OCI-LY7 (cell line): Measurements from ENCODE around the gene BRI3. TPM values are rescaled to one million over a fixed set of nuclear protein-coding genes. Genes with fewer than 3 reads are reported as not detected.

Source experiments
- BruUV-seq: library from RNA; stranded (reverse); fragments of 400-500 nt; replicated peaks from 2 replicates; lab custom pipeline; 2021; lab: Mats Ljungman, UMichigan
- CTCF ChIA-PET: fragments of 300-600 bp; sonication (Branson Sonifier 250); formaldehyde crosslinking; loops from one replicate; lab custom pipeline; 2022; ENCODE audit warnings: antibody characterized with exemption; ENCODE audit not compliant: unreplicated experiment; lab: Charles Lee
- POLR2A ChIA-PET: fragments of 300-600 bp; sonication (Branson Sonifier 250); formaldehyde crosslinking; loops from one replicate; lab custom pipeline; 2022; ENCODE audit warnings: antibody characterized with exemption; lab: Charles Lee
- DNase-seq: peaks from one replicate; pipeline ENCODE4 v3.0.0-alpha.2; 2015; ENCODE audit warnings: low spot score
- H2AFZ ChIP-seq: fragments of 200-600 bp; sonication (generic), shearing (Covaris generic); 2 replicates; pipeline ENCODE4 v1.6.1; 2014; ENCODE audit warnings: mild to moderate bottlenecking, antibody characterized with exemption, low read length, moderate library complexity
- H3K27ac ChIP-seq: fragments of 200-600 bp; sonication (generic); 2 replicates; pipeline ENCODE4 v1.5.1; 2014; ENCODE audit warnings: mixed run types, low read depth, mild to moderate bottlenecking, moderate library complexity, low read length, inconsistent platforms; ENCODE audit not compliant: poor library complexity, severe bottlenecking
- H3K36me3 ChIP-seq: fragments of 200-600 bp; sonication (generic); 2 replicates; pipeline ENCODE4 v1.6.1; 2014; ENCODE audit warnings: mild to moderate bottlenecking, antibody characterized with exemption, low read length, moderate library complexity, mixed read lengths; ENCODE audit not compliant: insufficient read depth
- H3K4me1 ChIP-seq: fragments of 200-600 bp; sonication (generic); 2 replicates; pipeline ENCODE4 v1.5.1; 2014; ENCODE audit warnings: mild to moderate bottlenecking, low read length; ENCODE audit not compliant: insufficient read depth, poor library complexity, severe bottlenecking
- H3K4me2 ChIP-seq: fragments of 200-600 bp; sonication (generic); 2 replicates; pipeline ENCODE4 v1.6.1; 2014; ENCODE audit warnings: mild to moderate bottlenecking, low read length
- H3K4me3 ChIP-seq: fragments of 200-600 bp; sonication (generic); 2 replicates; pipeline ENCODE4 v1.5.1; 2014; ENCODE audit warnings: mild to moderate bottlenecking, low read depth, low read length; ENCODE audit not compliant: poor library complexity, severe bottlenecking
- H3K79me2 ChIP-seq: fragments of 200-600 bp; sonication (generic); 2 replicates; pipeline ENCODE4 v1.6.1; 2016; ENCODE audit warnings: low read depth, mild to moderate bottlenecking, low read length, moderate library complexity, mixed read lengths; ENCODE audit not compliant: insufficient read depth
- H3K9me2 ChIP-seq: fragments of 200-600 bp; sonication (generic); 2 replicates; pipeline ENCODE4 v1.6.1; 2016; ENCODE audit warnings: mild to moderate bottlenecking, low read length, mixed read lengths; ENCODE audit not compliant: insufficient read depth
- H3K9me3 ChIP-seq: fragments of 200-600 bp; sonication (generic); 2 replicates; pipeline ENCODE4 v1.6.1; 2014; ENCODE audit warnings: mild to moderate bottlenecking, mixed run types, low read length, mixed read lengths
- H4K20me1 ChIP-seq: fragments of 200-600 bp; sonication (generic); 2 replicates; pipeline ENCODE4 v1.6.1; 2014; ENCODE audit warnings: mild to moderate bottlenecking, antibody characterized with exemption, low read length, moderate library complexity, mixed read lengths; ENCODE audit not compliant: insufficient read depth
- EZH2phosphoT487 ChIP-seq: fragments of 200-600 bp; sonication (generic); IDR thresholded peaks from 2 replicates; pipeline ENCODE4 v1.6.1; 2018; ENCODE audit warnings: low read depth, borderline replicate concordance, mild to moderate bottlenecking, mixed run types, antibody characterized with exemption, low read length, moderate library complexity, mixed read lengths
- intact Hi-C: fragments of 100-400 bp; cut with micrococcal nuclease; formaldehyde crosslinking; loops from one replicate; pipeline ENCODE4 v1.10.0; 2022; ENCODE audit not compliant: unreplicated experiment
- total RNA-seq, 2 experiments: library from RNA; depleted of rRNA in 1 of 2; stranded (reverse); fragments of >200 nt in 1 of 2; shearing (Covaris generic) in 1 of 2; gene quantifications; 2 replicates each; pipeline ENCODE4 v1.2.3, GENCODE V29; 2014 to 2022
- TF ChIP-seq, protein P1 (sequence below): fragments of 200-600 bp; sonication (generic); conservative IDR thresholded peaks from 2 replicates; pipeline ENCODE4 v1.5.1; 2014; ENCODE audit warnings: mild to moderate bottlenecking, antibody characterized with exemption, low read length, moderate library complexity, mixed read lengths

BRI3 gene
- total RNA-seq, 2 experiments from 2014 or later: 18.0 to 49.8 TPM

DNA sequence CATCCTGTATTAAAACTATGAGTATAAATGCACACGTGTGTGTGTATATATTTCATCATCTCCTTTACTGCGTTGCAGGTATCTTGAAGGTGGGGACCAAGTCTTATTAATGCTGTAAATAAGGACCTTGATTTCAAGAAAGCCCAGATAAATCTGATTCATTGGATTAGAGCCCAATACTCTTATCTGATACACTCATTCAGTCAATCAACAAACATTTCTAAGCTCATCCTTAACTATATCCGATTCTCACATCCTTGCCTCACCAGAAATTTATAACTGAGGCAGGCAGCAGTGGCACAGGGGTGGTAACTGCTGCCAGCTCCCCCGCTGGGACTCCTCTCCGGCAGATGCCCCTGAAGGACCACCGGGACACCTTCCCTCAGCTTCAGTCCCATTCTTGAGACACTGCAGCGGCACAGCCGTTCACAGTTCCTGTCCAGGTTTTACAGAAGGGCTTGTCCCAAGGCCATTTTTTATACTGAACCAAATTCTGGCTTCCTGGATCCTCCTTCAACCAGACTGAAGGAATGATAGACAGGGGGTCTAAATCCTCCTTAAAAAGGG lies 54.0 kb downstream of the BRI3 start:
- ChIA-PET CTCF (no interaction called here), POLR2A (no interaction called here)
- no peak for DNase-seq
- Histone ChIP-seq H4K20me1 (no peaks in the 10 kb centered on the region), H2AFZ (no peak overlapping the region), H3K4me2 (no peak overlapping the region), H3K9me3 (no peaks in the 10 kb centered on the region), H3K9me2 (no peaks in the 10 kb centered on the region), H3K79me2 (no peaks in the 10 kb centered on the region), H3K27ac (no peak overlapping the region), H3K36me3 (no peaks in the 10 kb centered on the region), H3K4me1 (no peaks in the 10 kb centered on the region), H3K4me3 (no peak overlapping the region)
- BruUV-seq: no TSS peak
- TF ChIP-seq, protein P1, sequence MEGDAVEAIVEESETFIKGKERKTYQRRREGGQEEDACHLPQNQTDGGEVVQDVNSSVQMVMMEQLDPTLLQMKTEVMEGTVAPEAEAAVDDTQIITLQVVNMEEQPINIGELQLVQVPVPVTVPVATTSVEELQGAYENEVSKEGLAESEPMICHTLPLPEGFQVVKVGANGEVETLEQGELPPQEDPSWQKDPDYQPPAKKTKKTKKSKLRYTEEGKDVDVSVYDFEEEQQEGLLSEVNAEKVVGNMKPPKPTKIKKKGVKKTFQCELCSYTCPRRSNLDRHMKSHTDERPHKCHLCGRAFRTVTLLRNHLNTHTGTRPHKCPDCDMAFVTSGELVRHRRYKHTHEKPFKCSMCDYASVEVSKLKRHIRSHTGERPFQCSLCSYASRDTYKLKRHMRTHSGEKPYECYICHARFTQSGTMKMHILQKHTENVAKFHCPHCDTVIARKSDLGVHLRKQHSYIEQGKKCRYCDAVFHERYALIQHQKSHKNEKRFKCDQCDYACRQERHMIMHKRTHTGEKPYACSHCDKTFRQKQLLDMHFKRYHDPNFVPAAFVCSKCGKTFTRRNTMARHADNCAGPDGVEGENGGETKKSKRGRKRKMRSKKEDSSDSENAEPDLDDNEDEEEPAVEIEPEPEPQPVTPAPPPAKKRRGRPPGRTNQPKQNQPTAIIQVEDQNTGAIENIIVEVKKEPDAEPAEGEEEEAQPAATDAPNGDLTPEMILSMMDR: no peak
- TF ChIP-seq EZH2phosphoT487: no peak
- intact Hi-C loops: no loop called here

DNA sequence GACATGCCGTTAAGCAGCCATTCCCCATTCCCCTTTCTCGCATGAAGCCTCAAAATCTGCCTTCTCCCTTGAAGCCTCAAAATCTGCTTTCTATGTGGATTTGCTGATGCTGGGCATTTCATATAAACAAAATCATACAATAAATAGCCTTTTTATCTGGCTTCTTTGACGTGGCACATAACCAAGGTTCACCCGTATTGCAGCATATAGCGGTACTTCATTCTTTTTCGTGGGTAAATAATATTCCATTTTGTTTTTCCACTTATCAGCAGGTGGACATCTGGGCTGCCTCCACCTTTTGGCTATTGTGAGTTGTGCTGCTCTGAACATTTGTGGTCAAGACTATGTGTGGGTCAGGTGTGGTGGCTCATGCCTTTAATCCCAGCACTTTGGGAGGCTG lies 57.0 kb downstream of the BRI3 start:
- H3K9me3 ChIP-seq: no peaks in the 10 kb centered on the region
- H3K4me2 ChIP-seq: no peak overlapping the region
- H3K4me1 ChIP-seq: no peaks in the 10 kb centered on the region
- H3K36me3 ChIP-seq: no peaks in the 10 kb centered on the region
- POLR2A ChIA-PET: no interaction called here
- no peak overlapping the region for H3K27ac ChIP-seq
- no TSS peak for BruUV-seq
- H4K20me1 ChIP-seq: no peaks in the 10 kb centered on the region
- H3K4me3 ChIP-seq: no peak overlapping the region
- no peaks in the 10 kb centered on the region for H3K79me2 ChIP-seq
- no peaks in the 10 kb centered on the region for H3K9me2 ChIP-seq
- TF ChIP-seq, protein P1: no peak
- no peak for TF ChIP-seq EZH2phosphoT487
- CTCF ChIA-PET: no interaction called here
- DNase-seq: no peak
- no peak overlapping the region for H2AFZ ChIP-seq
- intact Hi-C loops: no loop called here

GRCh38 chr7:98339043-98339442 lies 57.6 kb downstream of the BRI3 start:
- Histone ChIP-seq H3K9me3 (no peaks in the 10 kb centered on the region), H2AFZ (no peak overlapping the region), H3K4me1 (no peaks in the 10 kb centered on the region), H3K4me2 (no peak overlapping the region), H4K20me1 (no peaks in the 10 kb centered on the region), H3K4me3 (no peak overlapping the region), H3K9me2 (no peaks in the 10 kb centered on the region), H3K36me3 (no peaks in the 10 kb centered on the region), H3K27ac (no peak overlapping the region), H3K79me2 (no peaks in the 10 kb centered on the region)
- ChIA-PET CTCF (no interaction called here), POLR2A (no interaction called here)
- DNase-seq: no peak
- no TSS peak for BruUV-seq
- TF ChIP-seq, protein P1: no peak
- TF ChIP-seq EZH2phosphoT487: no peak
- intact Hi-C loops: no loop called here
